IPS DF 6.9 (cell line): ENCODE data around the gene HHAT.

Source experiments
- DNase-seq: peaks from one replicate; pipeline ENCODE4 v3.0.0-alpha.2; 2013; ENCODE audit warnings: low read depth, low spot score
- H3K27ac ChIP-seq: one replicate; pipeline ENCODE4 v1.5.1; 2013; ENCODE audit warnings: low read length, control low read depth
- H3K27me3 ChIP-seq: 2 replicates; pipeline ENCODE4 v1.6.1; 2013; ENCODE audit warnings: mild to moderate bottlenecking, low read length; ENCODE audit not compliant: control insufficient read depth, insufficient read depth
- H3K36me3 ChIP-seq: 2 replicates; pipeline ENCODE4 v1.6.1; 2013; ENCODE audit warnings: low read length; ENCODE audit not compliant: control insufficient read depth, insufficient read depth
- H3K4me1 ChIP-seq: 2 replicates; pipeline ENCODE4 v1.6.1; 2013; ENCODE audit warnings: low read length; ENCODE audit not compliant: control insufficient read depth, insufficient read depth
- H3K4me3 ChIP-seq: 2 replicates; pipeline ENCODE4 v1.5.1; 2013; ENCODE audit warnings: mild to moderate bottlenecking, low read length
- H3K9me3 ChIP-seq: 2 replicates; pipeline ENCODE4 v1.6.1; 2013; ENCODE audit warnings: low read length, inconsistent platforms; ENCODE audit not compliant: control insufficient read depth, insufficient read depth
- WGBS: extraction: QIAGEN DNeasy Blood & Tissue Kit; methylation state at CpG from one replicate; pipeline ENCODE4 v1.1.7; 2013; ENCODE audit warnings: mixed read lengths, missing lambda C conversion rate; ENCODE audit not compliant: insufficient read length, insufficient coverage; 5-methylcytosine and 5-hydroxymethylcytosine counted together

HHAT gene

DNA sequence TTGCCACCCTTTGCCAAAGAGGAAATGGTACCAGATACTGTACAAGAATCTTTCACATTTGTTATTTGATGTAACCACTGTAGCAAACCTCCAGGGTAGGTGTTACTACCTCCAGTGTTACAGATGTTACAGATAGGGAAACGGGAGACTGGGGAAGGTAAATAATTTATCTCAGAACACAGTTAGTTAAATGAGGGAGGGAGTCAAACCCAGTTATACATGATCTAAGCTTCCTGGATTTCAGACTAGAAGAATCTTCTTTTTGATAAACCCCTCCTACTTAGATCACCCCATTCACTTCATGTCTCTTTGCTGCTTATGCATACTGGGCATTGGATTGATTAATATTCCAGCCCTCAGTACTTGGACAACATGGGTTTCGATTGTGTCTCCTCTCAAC is 276.4 kb downstream of the HHAT start:
- no peaks in the 10 kb centered on the region for H3K9me3 ChIP-seq
- no peak overlapping the region for H3K4me3 ChIP-seq
- H3K4me1 ChIP-seq = no peaks in the 10 kb centered on the region
- no peak overlapping the region for H3K27ac ChIP-seq
- no peak for DNase-seq
- H3K27me3 ChIP-seq = no peaks in the 10 kb centered on the region
- no peaks in the 10 kb centered on the region; the same call in 1 of the 2 replicates for H3K36me3 ChIP-seq
- WGBS = no CpG with 5 or more reads among the region's 2 CpGs

DNA sequence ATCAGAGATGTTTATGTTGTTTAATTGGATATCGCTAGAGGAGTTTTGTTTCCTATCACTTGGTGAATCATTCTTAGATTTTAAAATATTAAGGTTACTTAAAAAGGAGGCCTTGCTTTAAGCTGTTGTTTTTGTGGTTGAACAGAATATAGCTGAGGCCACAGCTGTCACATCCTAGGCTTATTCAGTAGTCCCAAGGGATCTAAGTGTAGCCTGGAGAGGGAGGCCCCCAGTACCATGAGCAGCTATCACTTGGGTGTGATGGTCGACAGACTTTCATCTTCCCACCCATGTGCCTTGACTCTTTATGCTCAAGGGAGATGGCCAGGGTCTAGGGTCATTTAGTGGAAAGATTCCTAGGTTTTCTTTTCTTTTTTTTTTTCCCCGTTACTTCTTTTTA is 278.7 kb downstream of the HHAT start:
- no peaks in the 10 kb centered on the region for H3K27me3 ChIP-seq
- H3K9me3 ChIP-seq = no peaks in the 10 kb centered on the region
- WGBS = no CpG with 5 or more reads among the region's 3 CpGs
- no peak overlapping the region for H3K27ac ChIP-seq
- no peak for DNase-seq
- no peaks in the 10 kb centered on the region for H3K4me1 ChIP-seq
- H3K36me3 ChIP-seq = no peaks in the 10 kb centered on the region
- H3K4me3 ChIP-seq = no peak overlapping the region

GRCh38 chr1:210608767-210609166 is 280.1 kb downstream of the HHAT start:
- Histone ChIP-seq H3K36me3 (no peaks in the 10 kb centered on the region), H3K27ac (no peak overlapping the region), H3K27me3 (no peaks in the 10 kb centered on the region), H3K9me3 (no peaks in the 10 kb centered on the region), H3K4me3 (no peak overlapping the region), H3K4me1 (no peaks in the 10 kb centered on the region)
- WGBS = no CpG with 5 or more reads among the region's 5 CpGs
- no peak for DNase-seq

DNA sequence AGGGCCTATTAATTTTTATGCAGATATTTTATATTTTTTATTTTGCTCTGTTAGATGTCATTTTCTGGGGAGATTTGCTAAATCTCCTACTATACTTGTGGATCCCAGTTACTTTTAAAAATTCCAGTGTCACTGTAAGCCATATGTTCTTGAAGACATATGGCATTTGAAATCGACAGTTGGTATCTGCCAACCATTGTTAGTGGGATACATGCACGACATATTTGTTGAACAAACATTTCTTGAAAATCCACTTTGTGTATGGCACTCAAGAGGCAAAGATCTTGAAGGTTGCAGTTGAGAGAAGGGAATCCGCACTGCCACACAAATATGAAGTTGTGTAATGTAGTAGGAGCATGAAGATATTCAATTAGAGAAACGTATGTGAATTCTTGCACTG is 287.7 kb downstream of the HHAT start:
- WGBS = no CpG with 5 or more reads among the region's 4 CpGs
- Histone ChIP-seq H3K4me3 (no peak overlapping the region), H3K9me3 (no peaks in the 10 kb centered on the region), H3K27me3 (no peaks in the 10 kb centered on the region), H3K36me3 (no peaks in the 10 kb centered on the region), H3K27ac (no peak overlapping the region), H3K4me1 (no peaks in the 10 kb centered on the region)
- DNase-seq = no peak

DNA sequence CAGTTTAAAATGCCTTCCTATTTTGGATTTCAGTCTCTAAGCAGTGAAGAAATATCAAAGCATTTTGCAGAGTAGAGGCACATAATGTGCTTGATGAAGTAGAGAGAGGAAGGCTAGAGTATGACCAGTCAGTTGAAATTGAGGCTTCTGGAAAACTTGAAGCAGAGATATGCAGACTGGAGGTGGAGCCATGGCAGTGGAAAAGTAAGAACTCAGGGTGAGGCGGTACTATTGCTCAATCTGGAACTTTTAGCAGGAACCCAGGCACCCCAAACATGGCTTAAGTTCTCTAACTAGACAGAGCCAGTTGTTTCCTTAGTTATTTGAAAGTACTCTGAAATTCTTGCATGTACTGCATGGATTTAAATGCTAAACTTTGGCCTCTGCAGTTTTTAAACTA is 288.6 kb downstream of the HHAT start:
- H3K27me3 ChIP-seq = no peaks in the 10 kb centered on the region
- no peaks in the 10 kb centered on the region for H3K4me1 ChIP-seq
- DNase-seq = no peak
- H3K27ac ChIP-seq = no peak overlapping the region
- H3K9me3 ChIP-seq = no peaks in the 10 kb centered on the region
- H3K4me3 ChIP-seq = no peak overlapping the region
- no CpG with 5 or more reads among the region's 1 CpG for WGBS
- H3K36me3 ChIP-seq = no peaks in the 10 kb centered on the region

DNA sequence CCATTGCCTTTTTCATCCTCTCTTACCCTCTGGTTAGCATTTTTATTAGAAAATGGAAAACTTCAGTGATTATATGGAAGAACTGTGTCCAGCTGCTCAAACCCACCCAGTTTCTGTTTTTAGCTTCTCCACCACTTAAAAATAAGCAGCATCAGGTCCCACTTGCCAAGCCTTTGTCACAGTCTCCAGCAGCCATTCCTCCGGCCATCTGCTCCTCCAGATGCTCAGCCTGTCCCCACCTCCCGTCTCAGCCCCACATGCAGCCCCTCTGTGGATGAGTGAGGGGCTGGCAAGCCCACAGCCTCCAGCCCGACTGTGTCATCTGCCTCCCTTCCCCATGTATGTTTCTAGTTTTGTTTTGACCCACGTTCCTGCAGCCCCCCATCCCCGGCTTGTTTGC is 289.7 kb downstream of the HHAT start:
- Histone ChIP-seq H3K27ac (no peak overlapping the region), H3K27me3 (no peaks in the 10 kb centered on the region), H3K4me3 (no peak overlapping the region), H3K4me1 (no peaks in the 10 kb centered on the region), H3K9me3 (no peaks in the 10 kb centered on the region), H3K36me3 (no peaks in the 10 kb centered on the region)
- DNase-seq = no peak
- no CpG with 5 or more reads among the region's 5 CpGs for WGBS

DNA sequence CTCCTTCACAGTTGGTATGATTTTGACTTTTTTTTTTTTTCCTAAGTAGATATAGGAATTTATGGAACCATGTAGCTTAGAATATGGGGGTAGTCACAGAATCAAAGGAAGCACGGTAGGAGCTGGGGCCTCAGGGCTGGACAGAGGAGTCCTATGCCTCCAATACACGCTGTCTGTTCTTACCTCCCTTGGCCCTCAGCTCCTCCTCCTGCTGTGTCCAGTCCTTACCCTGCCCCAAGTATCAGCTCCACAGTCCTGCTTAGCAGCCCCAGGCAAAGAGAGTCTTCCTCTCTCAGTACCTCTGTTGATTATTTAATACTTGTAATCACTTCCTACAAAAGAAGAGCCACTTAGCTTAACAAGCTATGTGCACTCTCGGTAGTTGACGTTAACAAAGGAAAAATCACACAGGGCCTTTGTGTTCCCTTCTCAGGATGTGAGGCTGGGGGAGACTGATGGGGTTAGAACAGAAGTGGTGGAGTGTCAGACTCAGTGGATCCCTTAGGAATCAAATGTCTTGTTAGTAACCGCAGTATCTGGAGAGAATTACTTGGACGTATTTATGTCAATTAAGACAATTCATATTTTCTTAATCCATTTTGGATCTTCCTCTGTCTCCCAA is 292.3 kb downstream of the HHAT start:
- WGBS = no CpG with 5 or more reads among the region's 6 CpGs
- no peak for DNase-seq
- Histone ChIP-seq H3K4me1 (no peaks in the 10 kb centered on the region), H3K4me3 (no peak overlapping the region), H3K9me3 (no peaks in the 10 kb centered on the region), H3K36me3 (no peaks in the 10 kb centered on the region), H3K27me3 (no peaks in the 10 kb centered on the region), H3K27ac (no peak overlapping the region)

- Histone ChIP-seq H3K4me1 (no peaks in the 10 kb centered on the region), H3K4me3 (no peak overlapping the region), H3K9me3 (no peaks in the 10 kb centered on the region), H3K27me3 (no peaks in the 10 kb centered on the region), H3K27ac (no peak overlapping the region), H3K36me3 (no peaks in the 10 kb centered on the region)
- DNase-seq = no peak
- WGBS = no CpG with 5 or more reads among the region's 6 CpGs
Observed at GRCh38 chr1:210621712-210622111, 293.0 kb downstream of the HHAT start.

DNA sequence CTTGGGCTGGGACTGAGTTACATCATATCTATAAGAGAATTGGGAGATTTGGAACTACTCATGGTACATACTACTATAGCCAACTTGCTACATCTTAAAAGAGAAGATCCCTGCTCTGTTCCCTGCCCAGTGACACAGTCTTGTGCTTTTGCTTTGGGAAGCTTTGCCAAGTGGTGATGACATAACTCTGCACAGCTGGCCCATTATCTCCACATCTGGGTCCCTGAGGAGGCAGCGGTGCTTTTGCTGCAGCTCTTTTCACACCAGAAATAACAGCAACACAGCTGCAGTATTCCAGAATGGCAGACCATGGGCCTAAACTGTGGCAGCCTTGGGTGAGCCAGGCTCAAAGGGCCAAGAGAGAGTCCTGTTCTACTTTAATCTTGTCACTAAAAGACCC is 296.0 kb downstream of the HHAT start:
- H3K27ac ChIP-seq = no peak overlapping the region
- H3K36me3 ChIP-seq = no peaks in the 10 kb centered on the region
- H3K9me3 ChIP-seq = no peaks in the 10 kb centered on the region
- no peak for DNase-seq
- H3K4me3 ChIP-seq = no peak overlapping the region
- no CpG with 5 or more reads among the region's 1 CpG for WGBS
- no peaks in the 10 kb centered on the region for H3K4me1 ChIP-seq
- H3K27me3 ChIP-seq = no peaks in the 10 kb centered on the region

GRCh38 chr1:210625715-210626114 is 297.0 kb downstream of the HHAT start:
- H3K27me3 ChIP-seq = no peaks in the 10 kb centered on the region
- H3K4me3 ChIP-seq = no peak overlapping the region
- H3K4me1 ChIP-seq = no peaks in the 10 kb centered on the region
- H3K36me3 ChIP-seq = no peaks in the 10 kb centered on the region
- DNase-seq = no peak
- WGBS = no CpG with 5 or more reads among the region's 1 CpG
- H3K9me3 ChIP-seq = no peaks in the 10 kb centered on the region
- no peak overlapping the region for H3K27ac ChIP-seq

DNA sequence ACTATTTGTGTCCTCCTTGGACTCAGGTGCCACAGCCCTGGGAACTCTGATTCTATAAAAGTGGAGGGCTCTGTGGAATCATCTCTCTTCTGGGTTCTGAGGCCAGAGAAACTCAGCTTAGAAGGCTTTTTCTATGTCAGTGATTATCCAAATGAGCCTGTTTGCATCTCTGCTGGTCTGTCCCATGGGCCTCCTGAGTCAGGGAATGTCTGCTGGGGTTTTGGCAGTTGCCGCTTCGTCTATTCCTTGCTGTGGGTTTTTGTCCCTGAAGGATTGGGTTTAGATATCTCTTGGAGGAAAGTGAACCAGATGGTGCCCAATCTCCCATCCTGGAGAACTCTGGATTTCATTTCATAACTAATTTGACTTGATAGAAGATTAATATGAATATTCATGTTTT is 297.6 kb downstream of the HHAT start:
- no CpG with 5 or more reads among the region's 2 CpGs for WGBS
- H3K36me3 ChIP-seq = no peaks in the 10 kb centered on the region
- H3K9me3 ChIP-seq = no peaks in the 10 kb centered on the region
- DNase-seq = no peak
- H3K4me1 ChIP-seq = no peaks in the 10 kb centered on the region
- no peak overlapping the region for H3K27ac ChIP-seq
- H3K4me3 ChIP-seq = no peak overlapping the region
- H3K27me3 ChIP-seq = no peaks in the 10 kb centered on the region
